Neural cell (in vitro differentiated cells): ENCODE results near the gene IP6K1. TPM values are rescaled to one million over a fixed set of nuclear protein-coding genes. Genes with fewer than 3 reads are reported as not detected.

Source experiments
- H2AFZ ChIP-seq: fragments of 200-600, 300-800 bp; sonication (generic), shearing (Covaris generic); 2 replicates; pipeline ENCODE4 v1.6.0; 2014; ENCODE audit warnings: low read depth, mild to moderate bottlenecking, antibody characterized with exemption, low read length, moderate library complexity
- H3F3A ChIP-seq: fragments of 200-600 bp; shearing (Covaris generic); 2 replicates; pipeline ENCODE4 v1.6.1; 2016; ENCODE audit warnings: mild to moderate bottlenecking, moderate library complexity, mixed read lengths, antibody characterized with exemption, low read length; ENCODE audit not compliant: insufficient read depth, poor library complexity, severe bottlenecking
- H3K27ac ChIP-seq: fragments of 200-600, 300-800 bp; sonication (generic), shearing (Covaris generic); 2 replicates; pipeline ENCODE4 v1.5.1; 2014; ENCODE audit warnings: mild to moderate bottlenecking, low read length, moderate library complexity
- H3K27me3 ChIP-seq: fragments of 300-800, 200-600 bp; sonication (generic), shearing (Covaris generic); 2 replicates; pipeline ENCODE4 v1.6.0; 2014; ENCODE audit warnings: mild to moderate bottlenecking, low read depth, low read length, moderate library complexity; ENCODE audit not compliant: insufficient read depth
- H3K36me3 ChIP-seq: fragments of 300-800, 200-600 bp; sonication (generic), shearing (Covaris generic); 2 replicates; pipeline ENCODE4 v1.5.1; 2014; ENCODE audit warnings: mild to moderate bottlenecking, antibody characterized with exemption, low read length, moderate library complexity; ENCODE audit not compliant: insufficient read depth
- H3K4me2 ChIP-seq: fragments of 300-800, 200-600 bp; sonication (generic), shearing (Covaris generic); 2 replicates; pipeline ENCODE4 v1.6.0; 2014; ENCODE audit warnings: mild to moderate bottlenecking, low read length
- H3K4me3 ChIP-seq: fragments of 300-800, 200-600 bp; sonication (generic), shearing (Covaris generic); 2 replicates; pipeline ENCODE4 v1.5.1; 2014; ENCODE audit warnings: mild to moderate bottlenecking, low read length, moderate library complexity
- H3K79me2 ChIP-seq: fragments of 200-600 bp; shearing (Covaris generic); replicated peaks from 2 replicates; pipeline ENCODE4 v1.6.0; 2014; ENCODE audit warnings: mild to moderate bottlenecking, low read length, moderate library complexity; ENCODE audit not compliant: insufficient read depth
- H3K9ac ChIP-seq: fragments of 300-800, 200-600 bp; sonication (generic), shearing (Covaris generic); 2 replicates; pipeline ENCODE4 v1.6.1; 2016; ENCODE audit warnings: mild to moderate bottlenecking, low read length, mixed read lengths
- H3K9me2 ChIP-seq: fragments of 200-600 bp; shearing (Covaris generic); 2 replicates; pipeline ENCODE4 v1.6.1; 2016; ENCODE audit warnings: mild to moderate bottlenecking, low read length, mixed read lengths; ENCODE audit not compliant: insufficient read depth
- H3K9me3 ChIP-seq: fragments of 200-600, 300-800 bp; sonication (generic), shearing (Covaris generic); 2 replicates; pipeline ENCODE4 v1.6.1; 2016; ENCODE audit warnings: mild to moderate bottlenecking, mixed run types, low read length, moderate library complexity, mixed read lengths
- H4K20me1 ChIP-seq: fragments of 200-600 bp; shearing (Covaris generic); 2 replicates; pipeline ENCODE4 v1.6.1; 2016; ENCODE audit warnings: mild to moderate bottlenecking, mixed run types; ENCODE audit not compliant: insufficient read depth
- CTCF ChIP-seq: fragments of 450-650 bp; IDR thresholded peaks from 2 replicates; pipeline ENCODE4 v1.5.1; 2014; ENCODE audit warnings: antibody characterized with exemption, mild to moderate bottlenecking, moderate library complexity; ENCODE audit not compliant: poor library complexity, severe bottlenecking
- EP300 ChIP-seq: fragments of 450-650 bp; conservative IDR thresholded peaks from 2 replicates; pipeline ENCODE4 v1.6.1; 2014; ENCODE audit warnings: antibody characterized with exemption, mild to moderate bottlenecking, moderate library complexity; ENCODE audit not compliant: poor library complexity, severe bottlenecking
- EZH2 ChIP-seq: fragments of 200-600, 300-800 bp; shearing (Covaris generic), sonication (generic); IDR thresholded peaks from 2 replicates; pipeline ENCODE4 v1.6.1; 2014; ENCODE audit warnings: antibody characterized with exemption, low read length, borderline replicate concordance, mild to moderate bottlenecking; ENCODE audit not compliant: insufficient read depth, poor library complexity, severe bottlenecking
- MXI1 ChIP-seq: fragments of 450-650 bp; conservative IDR thresholded peaks from 2 replicates; pipeline ENCODE4 v1.6.1; 2014; ENCODE audit warnings: antibody characterized with exemption, mild to moderate bottlenecking; ENCODE audit not compliant: poor library complexity, severe bottlenecking
- POLR2AphosphoS5 ChIP-seq: IDR thresholded peaks from 2 replicates; pipeline ENCODE4 v1.6.1; 2012
- RAD21 ChIP-seq: fragments of 450-650 bp; conservative IDR thresholded peaks from 2 replicates; pipeline ENCODE4 v1.6.1; 2014; ENCODE audit warnings: antibody characterized with exemption, mild to moderate bottlenecking, moderate library complexity
- REST ChIP-seq: IDR thresholded peaks from 2 replicates; pipeline ENCODE4 v1.6.1; 2012; ENCODE audit warnings: borderline replicate concordance
- SMC3 ChIP-seq: fragments of 450-650 bp; conservative IDR thresholded peaks from 2 replicates; pipeline ENCODE4 v1.6.1; 2014; ENCODE audit warnings: antibody characterized with exemption, mild to moderate bottlenecking, moderate library complexity; ENCODE audit not compliant: poor library complexity
- TAF1 ChIP-seq: IDR thresholded peaks from 2 replicates; pipeline ENCODE4 v1.6.1; 2012; ENCODE audit warnings: low read depth
- polyA plus RNA-seq: library from polyadenylated mRNA; depleted of rRNA; stranded (reverse); fragments of >200 nt; gene quantifications from 2 replicates; pipeline ENCODE4 v1.2.3, GENCODE V29; 2014

Gene IP6K1
- polyA plus RNA-seq, 1 donor from 2014 or later = 52.7 TPM

DNA sequence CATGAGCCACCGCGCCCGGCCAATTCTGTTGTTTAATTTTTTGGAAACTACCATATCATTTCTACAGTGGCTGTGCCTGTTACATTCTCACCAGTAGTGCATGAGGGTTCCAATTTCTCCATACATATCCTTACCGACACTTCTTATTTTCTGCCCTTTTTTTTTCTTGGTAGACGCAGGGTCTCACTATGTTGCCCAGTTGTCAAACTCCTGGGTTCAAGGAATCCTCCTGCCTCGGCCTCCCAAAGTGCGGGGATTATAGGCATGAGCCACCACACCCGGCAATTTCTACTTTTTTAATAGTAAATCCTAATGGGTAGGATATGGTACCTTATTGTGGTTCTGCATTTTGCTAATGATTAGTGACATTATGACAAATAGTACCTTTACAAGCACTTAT is 76.5 kb downstream of the IP6K1 start:
- Histone ChIP-seq H3K4me2 (no peak overlapping the region), H4K20me1 (no peaks in the 10 kb centered on the region), H3K27me3 (no peaks in the 10 kb centered on the region), H3K79me2 (no peaks in the 10 kb centered on the region), H3F3A (no peaks in the 10 kb centered on the region), H3K9ac (no peak overlapping the region), H3K4me3 (no peak overlapping the region), H3K9me3 (no peaks in the 10 kb centered on the region), H3K9me2 (no peaks in the 10 kb centered on the region), H2AFZ (no peak overlapping the region), H3K36me3 (no peaks in the 10 kb centered on the region), H3K27ac (no peak overlapping the region)
- TF ChIP-seq REST (no peak), CTCF (no peak), MXI1 (no peak), POLR2AphosphoS5 (no peak), TAF1 (no peak), RAD21 (no peak), EZH2 (no peak), EP300 (no peak), SMC3 (no peak)

DNA sequence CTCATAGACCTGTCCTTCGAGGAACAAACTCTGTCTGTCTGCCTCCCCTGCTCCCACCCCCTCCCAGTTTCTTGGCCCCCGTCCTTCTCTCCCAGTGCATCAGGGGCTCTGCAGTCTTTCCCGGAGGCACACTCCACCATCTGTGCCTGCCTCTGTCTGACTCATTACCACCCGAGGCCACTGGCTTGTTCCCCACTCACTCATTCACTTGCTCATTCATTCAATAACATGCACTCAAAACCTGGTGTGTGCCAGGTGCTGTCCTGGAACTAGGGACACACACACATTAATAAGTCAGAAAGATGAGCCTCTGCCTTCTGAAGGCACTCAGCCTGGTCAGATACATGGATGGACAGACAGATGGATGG is 79.2 kb downstream of the IP6K1 start:
- H3K9me3 ChIP-seq = no peaks in the 10 kb centered on the region
- H4K20me1 ChIP-seq = no peaks in the 10 kb centered on the region
- no peak overlapping the region for H3K27ac ChIP-seq
- H3K9ac ChIP-seq = no peak overlapping the region
- no peaks in the 10 kb centered on the region for H3K79me2 ChIP-seq
- no peak overlapping the region for H3K4me3 ChIP-seq
- no peaks in the 10 kb centered on the region for H3F3A ChIP-seq
- no peaks in the 10 kb centered on the region for H3K27me3 ChIP-seq
- H3K9me2 ChIP-seq = no peaks in the 10 kb centered on the region
- TF ChIP-seq MXI1 = no peak
- TF ChIP-seq CTCF = no peak
- TF ChIP-seq TAF1 = no peak
- TF ChIP-seq RAD21 = no peak
- TF ChIP-seq EP300 = no peak
- TF ChIP-seq POLR2AphosphoS5 = no peak
- TF ChIP-seq EZH2 = no peak
- TF ChIP-seq SMC3 = no peak
- TF ChIP-seq REST = no peak
- H3K4me2 ChIP-seq = no peak overlapping the region
- no peaks in the 10 kb centered on the region for H3K36me3 ChIP-seq
- H2AFZ ChIP-seq = no peak overlapping the region
